Loucy (cell line): Measurements from ENCODE around the gene RASSF10.

Experiments used
- H2AFZ ChIP-seq: fragments of 200-600 bp; sonication (generic); 2 replicates; pipeline ENCODE4 v1.6.0; 2016; ENCODE audit warnings: antibody characterized with exemption, mild to moderate bottlenecking, low read length, moderate library complexity
- H3F3A ChIP-seq: fragments of 200-600 bp; 2 replicates; pipeline ENCODE4 v1.6.0; 2016; ENCODE audit warnings: antibody characterized with exemption, low read depth, mild to moderate bottlenecking
- H3K27me3 ChIP-seq: fragments of 200-600 bp; sonication (generic); 2 replicates; pipeline ENCODE4 v1.6.1; 2014; ENCODE audit warnings: low read length, mild to moderate bottlenecking; ENCODE audit not compliant: insufficient read depth, poor library complexity, severe bottlenecking
- H3K36me3 ChIP-seq: fragments of 200-600 bp; sonication (generic); 2 replicates; pipeline ENCODE4 v1.6.1; 2016; ENCODE audit warnings: low read length; ENCODE audit not compliant: insufficient read depth
- H3K4me1 ChIP-seq: fragments of 200-600 bp; sonication (generic); 2 replicates; pipeline ENCODE4 v1.5.1; 2014; ENCODE audit warnings: low read length, mild to moderate bottlenecking; ENCODE audit not compliant: insufficient read depth, poor library complexity, severe bottlenecking
- H3K4me2 ChIP-seq: fragments of 200-600 bp; sonication (generic); 2 replicates; pipeline ENCODE4 v1.6.0; 2014; ENCODE audit warnings: antibody characterized with exemption, low read length, low read depth, mild to moderate bottlenecking; ENCODE audit not compliant: poor library complexity, severe bottlenecking
- H3K4me3 ChIP-seq: fragments of 200-600 bp; sonication (generic); 2 replicates; pipeline ENCODE4 v1.5.1; 2014; ENCODE audit warnings: low read length, mild to moderate bottlenecking, mixed read lengths; ENCODE audit not compliant: poor library complexity, severe bottlenecking
- H3K79me2 ChIP-seq: fragments of 200-600 bp; sonication (generic); 2 replicates; pipeline ENCODE4 v1.6.1; 2014; ENCODE audit warnings: low read length; ENCODE audit not compliant: insufficient read depth
- H3K9ac ChIP-seq: fragments of 200-600 bp; sonication (generic); 2 replicates; pipeline ENCODE4 v1.6.0; 2014; ENCODE audit warnings: mild to moderate bottlenecking, low read depth, low read length, moderate library complexity; ENCODE audit not compliant: poor library complexity, severe bottlenecking
- H3K9me2 ChIP-seq: fragments of 200-600 bp; sonication (generic); replicated peaks from 2 replicates; pipeline ENCODE4 v1.6.1; 2016; ENCODE audit warnings: low read depth, low read length, mixed read lengths
- H3K9me3 ChIP-seq: fragments of 200-600 bp; sonication (generic); 2 replicates; pipeline ENCODE4 v1.6.1; 2014; ENCODE audit warnings: mild to moderate bottlenecking, antibody characterized with exemption, low read length, low read depth; ENCODE audit not compliant: insufficient read depth
- H4K20me1 ChIP-seq: fragments of 200-600 bp; sonication (generic); 2 replicates; pipeline ENCODE4 v1.6.0; 2014; ENCODE audit warnings: antibody characterized with exemption, low read length, mild to moderate bottlenecking; ENCODE audit not compliant: insufficient read depth, poor library complexity, severe bottlenecking
- EZH2phosphoT487 ChIP-seq: fragments of 200-600 bp; IDR thresholded peaks from 2 replicates; pipeline ENCODE4 v1.6.1; 2018; ENCODE audit warnings: antibody characterized with exemption, mild to moderate bottlenecking, moderate library complexity, borderline replicate concordance
- TF ChIP-seq, protein P1 (sequence below): fragments of 200-600 bp; sonication (generic); conservative IDR thresholded peaks from 2 replicates; pipeline ENCODE4 v1.5.1; 2014; ENCODE audit warnings: mild to moderate bottlenecking, antibody characterized with exemption, low read length

Gene RASSF10

DNA sequence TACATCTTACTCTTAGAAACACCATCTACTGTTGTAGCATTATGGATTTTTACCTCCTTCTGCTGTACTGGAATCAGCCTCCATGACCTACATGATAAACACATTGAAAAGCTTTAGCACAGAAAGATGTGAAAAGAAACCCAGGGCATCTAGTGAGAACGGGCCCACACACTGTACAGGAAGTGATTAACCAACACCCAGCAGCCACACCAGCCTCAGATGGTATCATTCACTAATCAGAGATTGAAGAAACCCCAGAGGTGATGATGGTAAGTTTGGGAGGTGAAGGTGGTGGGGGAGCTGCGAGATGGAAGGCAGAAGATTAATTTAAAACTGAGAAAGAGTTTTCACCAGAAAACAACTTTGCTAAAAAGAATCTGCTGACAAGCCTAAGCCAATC is 46.1 kb downstream of the RASSF10 start:
- TF ChIP-seq, protein P1, sequence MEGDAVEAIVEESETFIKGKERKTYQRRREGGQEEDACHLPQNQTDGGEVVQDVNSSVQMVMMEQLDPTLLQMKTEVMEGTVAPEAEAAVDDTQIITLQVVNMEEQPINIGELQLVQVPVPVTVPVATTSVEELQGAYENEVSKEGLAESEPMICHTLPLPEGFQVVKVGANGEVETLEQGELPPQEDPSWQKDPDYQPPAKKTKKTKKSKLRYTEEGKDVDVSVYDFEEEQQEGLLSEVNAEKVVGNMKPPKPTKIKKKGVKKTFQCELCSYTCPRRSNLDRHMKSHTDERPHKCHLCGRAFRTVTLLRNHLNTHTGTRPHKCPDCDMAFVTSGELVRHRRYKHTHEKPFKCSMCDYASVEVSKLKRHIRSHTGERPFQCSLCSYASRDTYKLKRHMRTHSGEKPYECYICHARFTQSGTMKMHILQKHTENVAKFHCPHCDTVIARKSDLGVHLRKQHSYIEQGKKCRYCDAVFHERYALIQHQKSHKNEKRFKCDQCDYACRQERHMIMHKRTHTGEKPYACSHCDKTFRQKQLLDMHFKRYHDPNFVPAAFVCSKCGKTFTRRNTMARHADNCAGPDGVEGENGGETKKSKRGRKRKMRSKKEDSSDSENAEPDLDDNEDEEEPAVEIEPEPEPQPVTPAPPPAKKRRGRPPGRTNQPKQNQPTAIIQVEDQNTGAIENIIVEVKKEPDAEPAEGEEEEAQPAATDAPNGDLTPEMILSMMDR, result no peak
- no peak for TF ChIP-seq EZH2phosphoT487
- H3K9me3 ChIP-seq, result no peaks in the 10 kb centered on the region
- no peaks in the 10 kb centered on the region for H3F3A ChIP-seq
- H3K4me3 ChIP-seq, result no peak overlapping the region
- no peaks in the 10 kb centered on the region for H3K4me1 ChIP-seq
- no peak overlapping the region for H2AFZ ChIP-seq
- peaks cover 23% of the 10 kb centered on the region for H3K27me3 ChIP-seq
- no peak overlapping the region for H3K9ac ChIP-seq
- H4K20me1 ChIP-seq, result no peaks in the 10 kb centered on the region
- no peaks in the 10 kb centered on the region for H3K9me2 ChIP-seq
- no peaks in the 10 kb centered on the region for H3K79me2 ChIP-seq
- H3K36me3 ChIP-seq, result no peaks in the 10 kb centered on the region
- H3K4me2 ChIP-seq, result no peak overlapping the region

GRCh38 chr11:13061294-13061990 is 52.3 kb downstream of the RASSF10 start:
- Histone ChIP-seq H3K79me2 (no peaks in the 10 kb centered on the region), H3K4me1 (no peaks in the 10 kb centered on the region), H2AFZ (no peak overlapping the region), H3K36me3 (no peaks in the 10 kb centered on the region), H3K4me2 (no peak overlapping the region), H3K27me3 (no peaks in the 10 kb centered on the region), H3K9ac (no peak overlapping the region), H3F3A (no peaks in the 10 kb centered on the region), H3K4me3 (no peak overlapping the region), H3K9me2 (no peaks in the 10 kb centered on the region), H3K9me3 (no peaks in the 10 kb centered on the region), H4K20me1 (no peaks in the 10 kb centered on the region)
- TF ChIP-seq, protein P1, result no peak
- no peak for TF ChIP-seq EZH2phosphoT487
